ENCODE results near the gene TPBGL.

GRCh38 chr11:75237050-75237449 lies 3.5 kb upstream of the TPBGL start:
- TF ChIP-seq CTCF (conservative IDR thresholded peaks at IDR 0.05; ENCODE audit: low read depth in 2 of 2) (no peak), POLR2AphosphoS5 (IDR thresholded peaks at IDR 0.05; ENCODE audit: low read depth) (no peak), REST (IDR thresholded peaks at IDR 0.05; ENCODE audit: unreplicated experiment) (no peak), STAT1 (IDR thresholded peaks at IDR 0.05; ENCODE audit: unreplicated experiment) (no peak)
